ENCODE measurements around the gene NEBL.

The NEBL gene

DNA sequence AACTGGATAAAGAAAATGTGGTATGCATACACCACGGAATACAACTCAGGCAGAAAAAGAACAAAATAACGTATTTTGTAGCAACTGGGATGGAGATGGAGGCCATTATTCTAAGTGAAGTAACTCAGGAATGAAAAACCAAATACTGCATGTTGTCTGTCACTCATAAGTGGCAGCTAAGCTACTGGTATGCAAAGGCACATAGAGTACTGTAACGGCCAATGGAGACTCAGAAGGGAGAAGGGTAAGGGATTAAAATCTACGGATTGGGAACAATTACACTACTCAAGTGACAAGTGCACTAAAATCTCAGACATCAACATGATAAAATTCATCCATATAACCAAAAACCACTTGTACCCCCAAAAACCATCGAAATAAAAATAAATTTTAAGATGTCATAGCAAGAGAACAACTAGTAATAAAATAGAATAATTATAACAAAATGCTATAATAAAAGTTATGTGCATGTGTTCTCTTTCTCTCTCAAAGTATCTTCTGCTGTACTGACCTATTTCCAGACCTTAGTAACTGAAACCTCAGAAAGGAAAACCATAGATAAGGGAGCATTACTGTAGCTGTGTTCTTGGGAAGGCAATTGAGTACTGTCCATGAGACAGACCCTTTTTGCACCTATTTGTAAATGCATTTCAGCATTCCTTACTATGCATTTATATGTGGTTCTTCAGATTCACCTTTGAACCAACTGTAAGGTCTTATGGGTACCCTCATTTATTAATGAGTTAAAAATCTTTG lies 6.7 kb upstream of the NEBL start:
- no peak for DNase-seq (ENCODE audit: low read depth)

DNA sequence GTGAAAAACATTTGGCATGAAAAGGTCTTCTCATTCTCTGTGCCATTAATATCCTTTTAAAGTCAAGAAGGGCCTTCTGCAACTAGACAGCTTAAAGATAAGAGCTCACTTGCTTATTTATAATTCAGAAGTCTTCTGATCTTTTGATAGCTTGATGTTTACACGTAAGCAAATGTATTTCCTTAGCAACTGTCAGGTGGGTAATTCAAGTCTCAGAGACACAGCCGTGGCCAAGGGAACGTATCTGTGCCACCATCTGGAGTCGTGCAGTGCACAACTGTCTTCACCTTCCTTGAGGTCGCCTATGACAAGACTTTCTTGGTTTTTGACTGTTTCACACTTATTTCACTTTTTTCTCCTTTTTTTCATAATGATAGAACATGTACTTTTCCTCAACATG lies 4.0 kb upstream of the NEBL start:
- no peak for DNase-seq (ENCODE audit: low read depth)

DNA sequence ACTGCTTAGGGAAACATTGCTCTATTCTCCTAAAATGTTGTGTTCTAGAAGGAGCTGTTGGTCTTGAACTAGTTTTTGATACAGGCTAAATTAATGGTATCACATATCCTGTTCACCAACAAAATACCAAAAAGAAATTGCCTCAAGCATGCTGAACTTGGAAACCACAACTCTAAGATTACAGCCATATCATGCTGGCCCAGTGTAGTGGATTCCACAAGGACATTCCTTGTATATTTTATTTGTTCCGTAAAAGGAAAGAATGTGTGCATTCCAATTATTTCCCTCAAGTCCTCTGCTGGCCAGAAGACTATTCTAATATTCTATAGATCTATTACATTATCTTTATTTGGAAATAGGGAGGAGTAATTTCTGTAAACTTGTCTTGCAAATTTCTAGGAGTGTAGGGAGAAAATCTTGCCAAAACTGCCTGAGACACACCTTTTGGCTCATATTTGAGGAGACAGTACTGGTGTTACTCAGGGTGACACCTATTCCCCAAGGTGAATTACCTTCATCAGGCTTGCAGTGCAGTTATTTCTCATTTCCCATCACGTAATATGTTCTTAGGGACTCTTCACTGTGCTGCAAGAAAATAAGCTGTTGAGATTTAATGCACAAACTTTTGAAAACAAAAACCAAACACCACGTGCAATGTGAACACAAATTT lies 1.9 kb upstream of the NEBL start:
- no peak for DNase-seq (ENCODE audit: low read depth)

DNA sequence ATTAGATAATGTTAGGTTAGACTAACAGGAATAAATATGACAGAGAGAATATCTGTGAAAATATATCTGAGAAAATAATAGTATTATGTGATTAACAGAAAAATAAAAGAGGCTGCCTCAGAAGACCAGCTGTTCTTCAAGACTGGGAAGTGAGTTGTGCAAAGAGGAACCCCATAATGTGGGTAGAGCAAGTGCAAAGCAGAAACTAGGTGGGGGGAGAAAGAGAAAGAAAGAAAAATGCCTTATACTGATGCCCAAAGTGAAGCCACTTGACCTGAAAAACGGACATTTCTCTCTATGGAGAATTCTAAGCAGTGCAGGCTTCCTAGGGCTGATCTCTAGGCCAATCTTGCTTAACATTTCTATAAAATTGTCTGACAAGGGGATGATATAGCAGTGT lies 3.8 kb downstream of the NEBL start:
- no peak for DNase-seq (ENCODE audit: low read depth)

DNA sequence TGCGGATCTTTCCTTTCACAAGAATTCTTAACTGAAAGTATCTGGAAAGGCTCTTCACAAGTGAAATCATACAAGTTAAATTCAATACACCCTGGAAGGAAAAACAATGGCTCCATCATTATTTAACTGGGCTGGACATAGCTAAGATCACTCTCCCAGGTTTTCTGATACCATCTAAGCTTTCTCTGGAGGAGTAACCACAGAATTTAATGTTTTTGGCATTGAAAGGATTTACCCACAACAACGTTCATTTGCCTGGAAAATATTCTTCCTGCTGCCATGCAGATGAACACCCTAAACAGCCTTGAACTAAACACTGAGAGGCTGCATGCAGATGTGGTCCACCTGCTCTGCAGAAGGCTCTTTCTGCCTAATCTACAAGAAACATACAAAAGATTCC lies 4.3 kb downstream of the NEBL start:
- no peak for DNase-seq (ENCODE audit: low read depth)

DNA sequence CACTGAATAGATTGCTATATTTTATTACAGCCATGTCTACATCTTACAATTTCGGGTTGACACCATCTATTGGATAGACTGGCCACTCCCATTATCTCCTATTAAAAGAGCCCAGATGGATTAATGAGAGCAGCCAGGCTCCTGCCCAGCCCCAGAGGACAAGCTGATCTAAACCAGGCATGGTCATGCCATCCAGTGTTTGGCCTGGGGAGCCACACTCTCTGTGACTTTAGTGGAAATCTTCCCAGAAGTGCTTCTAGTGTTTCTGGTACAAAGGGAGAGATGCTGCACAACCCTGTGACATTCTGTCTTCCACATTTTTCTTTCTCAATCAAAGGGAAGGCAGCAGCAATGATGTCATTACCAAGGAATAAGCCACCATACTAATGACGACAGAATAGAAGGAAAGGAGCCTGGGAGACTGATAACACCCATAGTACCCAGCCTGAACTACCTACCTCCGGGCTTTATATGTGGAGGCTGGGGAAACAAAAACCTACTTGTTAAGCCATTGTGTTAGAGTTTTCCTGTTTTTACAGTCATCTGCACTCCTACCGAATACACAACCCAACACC lies 5.0 kb downstream of the NEBL start:
- no peak for DNase-seq (ENCODE audit: low read depth)

DNA sequence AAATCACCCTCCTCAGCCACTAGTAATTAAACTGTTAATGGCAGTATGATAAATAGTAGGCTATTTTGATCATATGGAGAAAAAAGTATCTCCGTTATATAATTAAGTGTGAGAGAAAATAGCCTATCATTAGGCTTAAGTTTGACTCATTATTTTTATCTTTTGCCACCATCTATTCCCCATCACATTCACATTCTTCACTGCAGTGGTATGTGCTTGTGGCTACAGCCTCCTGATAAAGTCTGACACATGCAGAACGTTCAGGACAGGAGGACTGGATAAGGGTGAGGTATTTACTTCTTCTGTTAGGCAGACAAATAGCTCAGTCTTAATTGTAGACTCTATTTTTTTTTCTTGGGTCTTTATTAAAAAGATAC lies 5.8 kb downstream of the NEBL start:
- no peak for DNase-seq (ENCODE audit: low read depth)

DNA sequence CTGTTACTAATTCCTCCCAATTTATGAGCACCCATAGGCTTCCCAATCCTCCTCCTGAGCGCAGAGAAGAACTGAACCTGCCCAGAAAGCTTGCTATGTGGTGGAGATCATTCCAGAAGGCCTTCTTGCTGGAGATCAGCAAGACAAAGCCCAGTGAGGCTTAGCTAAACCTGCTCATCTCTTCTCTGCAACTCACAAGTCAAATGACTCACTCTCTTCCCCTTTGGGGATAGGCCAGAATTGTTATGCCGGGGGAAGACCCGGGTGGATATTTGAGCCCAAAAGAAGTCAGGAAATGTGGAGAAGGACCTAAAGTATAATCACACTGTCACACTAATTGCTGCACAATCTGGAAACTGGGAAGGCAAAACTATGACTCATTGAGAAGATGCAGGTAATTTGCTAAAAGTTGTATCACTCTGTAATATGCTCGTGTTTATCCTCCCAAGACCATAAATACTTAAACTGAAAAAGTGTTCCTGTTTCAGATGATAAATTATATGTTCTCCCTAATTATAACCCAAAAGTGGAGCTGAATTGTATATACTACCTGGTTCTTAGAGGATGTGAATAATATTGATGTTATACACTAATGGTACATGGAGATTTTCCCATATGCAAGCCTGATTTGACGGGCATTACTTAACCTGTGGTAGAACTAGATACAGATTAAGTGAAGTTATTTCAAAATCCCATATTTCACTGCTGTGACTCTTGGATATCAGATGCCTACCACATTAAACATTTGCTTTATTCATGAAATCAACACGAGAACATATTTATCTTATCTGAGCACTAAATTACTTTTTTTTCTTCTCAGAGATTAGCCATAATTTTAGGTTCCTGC lies 6.4 kb downstream of the NEBL start:
- DNase-seq (ENCODE audit: low read depth) = no peak

DNA sequence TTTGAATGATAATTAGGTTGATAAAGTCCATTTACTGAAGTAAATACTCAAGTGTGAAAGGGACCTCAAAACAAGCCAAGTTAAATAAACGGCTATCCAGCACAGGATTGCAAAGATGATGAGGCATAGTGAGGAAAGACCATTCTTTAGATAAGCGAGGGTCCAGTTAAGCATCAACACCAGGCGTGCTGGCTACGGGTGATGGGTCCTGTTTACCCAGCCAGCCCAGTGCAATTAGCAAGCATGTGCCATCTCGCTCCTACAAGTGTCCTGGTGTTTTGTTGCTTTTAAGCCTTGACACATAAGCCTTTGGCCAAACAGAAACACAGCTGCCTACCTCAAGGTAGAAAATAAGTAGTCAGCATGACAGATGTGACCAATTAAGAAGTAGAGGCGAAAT lies 7.1 kb downstream of the NEBL start:
- no peak for DNase-seq (ENCODE audit: low read depth)

DNA sequence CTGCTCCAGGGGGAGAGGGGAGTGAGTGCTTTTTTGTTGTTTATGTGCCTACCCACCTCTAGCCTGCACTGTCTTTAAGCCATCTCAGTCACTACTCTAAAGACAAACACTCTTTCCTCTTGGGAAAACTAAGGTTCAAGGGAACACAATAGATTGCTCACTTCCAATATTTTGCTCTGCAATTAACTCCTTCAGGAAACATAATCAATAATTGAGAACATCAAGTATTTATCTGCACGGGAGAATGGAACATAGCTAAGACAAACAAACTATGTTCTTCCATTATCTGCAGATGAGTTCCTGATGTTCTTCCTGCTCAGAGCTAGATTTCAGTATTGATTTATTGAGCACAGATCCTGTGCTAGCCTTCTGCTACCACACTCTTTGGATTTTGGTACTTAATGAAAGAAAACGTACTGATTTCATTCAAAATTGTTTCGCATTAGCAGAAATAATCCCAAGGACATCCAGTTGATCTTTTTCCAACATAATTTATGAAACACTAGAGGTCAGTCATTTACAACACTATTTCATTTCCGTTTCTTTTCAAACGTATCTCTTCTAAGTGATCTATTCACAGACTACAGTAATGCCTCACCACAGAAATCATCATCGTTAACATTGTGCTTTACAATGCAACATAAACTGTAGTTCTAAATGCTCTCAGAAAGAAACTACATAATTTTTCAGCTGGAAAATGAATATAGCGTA lies 8.3 kb downstream of the NEBL start:
- DNase-seq (ENCODE audit: low read depth) = no peak

DNA sequence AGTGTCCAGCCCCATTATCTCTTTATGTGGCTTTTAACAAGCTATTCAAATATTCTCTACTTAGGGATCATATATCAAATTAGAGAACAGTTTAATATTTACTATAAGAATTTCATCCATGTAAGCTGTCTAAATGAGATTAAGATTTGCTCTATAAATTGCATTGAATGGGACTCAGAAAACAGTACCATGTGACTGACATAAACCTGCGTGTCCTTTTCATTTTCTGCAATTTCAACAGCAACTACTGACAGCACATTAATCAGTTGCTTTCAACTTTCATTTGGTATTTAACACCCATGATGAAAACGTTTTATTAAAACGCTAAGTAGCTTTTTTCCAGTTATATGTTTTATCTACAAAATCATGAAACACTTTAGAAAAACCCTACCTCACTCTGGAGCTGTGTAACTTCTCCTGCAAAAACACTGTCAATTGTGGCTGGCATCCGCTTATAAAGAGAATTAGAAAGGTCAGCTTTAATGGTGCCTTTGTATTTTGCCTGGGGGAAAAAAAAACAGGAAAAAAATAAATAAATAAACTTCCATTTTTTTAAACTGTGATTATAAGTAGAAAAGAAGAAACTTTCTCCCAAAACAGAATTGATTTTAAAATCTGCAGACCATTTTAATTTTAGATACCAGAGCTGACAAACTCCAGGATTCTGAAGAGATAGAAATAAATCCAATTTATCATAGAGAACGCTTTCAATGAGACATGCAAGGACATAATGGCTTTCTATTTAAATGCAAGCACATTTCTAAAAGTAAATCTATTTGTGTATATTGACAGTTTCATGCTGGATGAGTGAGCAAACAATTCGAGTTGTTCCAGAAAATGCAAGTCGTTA lies 9.2 kb downstream of the NEBL start:
- DNase-seq (ENCODE audit: low read depth) = no peak

DNA sequence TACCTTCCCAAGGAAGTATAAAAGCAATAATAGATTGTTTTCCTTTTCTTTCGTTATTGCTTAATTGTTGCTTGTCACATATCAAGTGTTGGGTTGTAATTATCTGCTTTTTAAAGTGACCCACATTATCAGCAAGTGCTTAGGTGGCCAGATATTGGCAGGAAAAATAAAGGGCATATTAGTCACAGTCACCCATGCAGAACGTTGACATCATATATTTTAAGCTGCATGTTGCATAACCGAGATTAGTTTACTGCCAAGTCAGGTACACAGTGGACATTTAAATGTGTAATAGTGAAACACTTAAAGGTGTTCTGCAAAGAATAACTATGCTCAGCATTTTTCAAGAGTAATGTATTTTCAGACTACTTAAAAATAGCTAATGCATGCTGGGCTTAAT lies 11.4 kb downstream of the NEBL start:
- no peak for DNase-seq (ENCODE audit: low read depth)

DNA sequence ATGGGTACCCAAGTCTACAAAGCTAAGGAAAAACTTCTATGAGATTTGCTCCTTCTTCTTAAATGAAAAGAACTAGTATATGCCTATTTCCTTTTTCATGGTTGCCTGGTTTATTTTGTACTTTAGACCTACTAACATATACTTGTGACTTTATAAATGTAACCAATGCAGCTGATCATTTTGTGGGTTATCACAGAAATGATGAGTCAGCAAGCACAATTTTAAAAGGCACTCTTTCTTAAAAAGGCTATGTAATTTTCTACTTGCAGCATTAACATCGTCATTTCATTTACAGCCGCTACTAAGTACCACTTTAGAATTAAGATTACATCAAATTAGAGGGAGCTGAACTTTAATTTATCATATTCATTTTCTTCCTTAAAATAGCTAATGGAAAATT lies 13.6 kb downstream of the NEBL start:
- DNase-seq (ENCODE audit: low read depth) = no peak

DNA sequence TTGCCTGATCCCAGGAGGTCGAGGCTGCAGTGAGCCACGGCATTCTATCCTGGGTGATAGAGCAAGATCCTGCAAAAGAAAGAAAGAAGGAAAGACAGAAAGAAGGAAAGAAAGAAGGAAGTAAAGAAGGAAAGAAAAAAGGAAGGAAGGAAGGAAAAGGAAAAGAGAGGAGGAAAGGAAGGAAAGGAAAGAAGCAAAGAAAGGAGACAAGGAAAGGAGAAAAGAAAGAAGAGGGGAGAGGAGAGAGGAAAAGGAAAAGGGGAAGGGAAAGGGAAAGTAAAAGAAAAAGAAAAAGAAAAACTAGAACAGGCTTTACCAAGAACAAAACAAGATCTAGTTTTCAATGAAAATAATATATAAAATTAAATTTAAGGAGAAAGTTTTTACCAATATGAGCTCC lies 15.0 kb downstream of the NEBL start:
- no peak for DNase-seq (ENCODE audit: low read depth)

DNA sequence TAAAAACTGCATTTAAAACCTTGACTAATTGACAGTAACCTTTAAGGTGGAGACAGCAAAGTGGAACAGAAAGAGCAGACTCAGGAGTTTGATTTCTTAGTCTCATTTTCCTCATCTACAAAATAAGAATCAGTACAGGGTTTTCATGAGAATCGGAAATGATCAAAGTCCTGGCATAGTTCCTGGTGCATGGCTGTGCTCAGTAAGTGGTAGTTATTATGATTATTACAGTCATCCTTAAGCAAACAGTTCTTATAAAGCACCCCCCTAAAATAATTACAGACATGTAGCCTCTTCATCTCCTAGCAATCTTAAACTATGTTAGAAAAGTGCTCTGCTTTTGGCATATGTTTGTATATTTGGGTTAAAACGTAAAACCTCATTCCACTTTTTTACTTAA lies 18.0 kb downstream of the NEBL start:
- no peak for DNase-seq (ENCODE audit: low read depth)

DNA sequence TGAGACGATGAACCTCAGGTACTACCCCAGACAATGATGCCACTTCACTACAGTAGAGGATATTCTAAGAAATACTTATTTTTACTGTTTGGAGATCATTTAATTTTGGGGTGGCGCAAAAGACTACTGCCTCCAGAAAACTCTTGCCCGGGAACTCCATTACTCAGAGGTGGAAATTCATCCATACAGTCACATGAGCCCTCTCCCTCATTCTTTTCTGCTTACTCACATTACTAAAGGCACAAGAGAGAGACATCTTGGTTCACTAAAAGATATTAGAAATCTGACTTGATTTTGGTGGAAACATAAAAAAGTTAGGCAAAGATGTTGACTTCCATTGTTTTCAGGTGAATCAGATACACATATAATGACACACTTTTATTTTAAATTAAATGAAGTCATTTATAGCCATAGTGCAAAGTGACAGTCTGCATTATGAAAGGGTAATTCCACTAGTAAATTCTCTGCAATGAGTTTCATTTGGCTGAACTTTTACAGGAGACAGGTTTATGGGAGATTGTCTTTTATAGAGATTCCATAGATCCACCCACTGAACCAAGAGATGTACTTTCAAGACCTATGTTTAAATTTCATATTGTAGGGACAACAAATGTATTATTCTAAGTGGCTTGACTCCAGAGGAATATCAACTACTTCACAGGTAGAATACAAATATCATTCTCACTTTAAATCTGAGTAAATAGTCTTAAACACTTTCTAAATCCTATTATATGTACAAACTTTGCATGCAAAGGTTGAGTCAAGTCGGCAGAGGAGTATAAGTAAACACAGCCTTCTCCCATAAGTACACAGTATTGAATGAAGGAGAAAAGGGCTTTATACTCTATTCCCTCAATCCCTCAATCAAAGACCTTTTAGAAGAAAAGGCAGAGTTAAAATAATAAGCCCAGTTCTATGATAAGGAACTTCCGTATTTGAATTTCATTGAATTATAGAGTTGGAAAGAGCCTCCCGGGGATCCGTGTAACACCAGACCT lies 18.8 kb downstream of the NEBL start:
- no peak for DNase-seq (ENCODE audit: low read depth)

DNA sequence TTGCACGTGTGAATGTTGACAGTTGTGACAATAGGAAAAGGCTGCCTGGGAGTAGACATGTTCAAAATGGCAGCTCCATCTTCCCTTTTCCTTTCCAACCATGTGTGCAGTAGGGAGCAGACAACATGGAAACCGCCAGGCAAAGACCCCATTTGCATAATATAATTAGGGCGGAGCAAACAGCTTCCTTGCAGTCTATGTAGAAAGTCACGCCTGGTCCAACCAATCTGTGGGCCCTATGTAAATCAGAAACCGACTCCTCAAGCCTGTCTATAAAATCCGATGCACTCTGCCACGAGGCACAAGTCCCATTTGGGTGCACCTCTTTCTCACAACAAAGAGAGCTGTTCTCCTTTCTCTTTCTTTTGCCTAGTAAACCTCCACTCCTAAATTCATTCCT lies 19.6 kb downstream of the NEBL start:
- DNase-seq (ENCODE audit: low read depth) = no peak

DNA sequence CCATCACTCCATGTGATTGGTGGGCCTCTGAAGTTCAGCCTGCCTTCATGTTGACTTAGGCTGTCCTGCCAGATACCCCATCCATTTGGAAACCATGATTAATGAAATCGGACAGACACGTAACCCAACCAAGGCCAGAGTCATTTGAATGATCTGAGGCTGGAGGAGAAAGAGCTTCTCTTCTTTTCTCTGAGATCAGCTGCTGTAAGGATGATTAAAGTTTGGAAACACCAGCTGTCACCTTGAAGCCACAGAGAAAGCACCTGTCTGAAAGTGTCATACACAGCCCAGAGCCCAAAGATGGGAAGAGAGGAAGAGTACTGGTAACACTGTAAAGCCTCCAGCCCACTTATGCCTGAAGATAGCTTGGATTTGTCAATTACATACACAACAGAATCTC lies 22.9 kb downstream of the NEBL start:
- DNase-seq (ENCODE audit: low read depth) = no peak

DNA sequence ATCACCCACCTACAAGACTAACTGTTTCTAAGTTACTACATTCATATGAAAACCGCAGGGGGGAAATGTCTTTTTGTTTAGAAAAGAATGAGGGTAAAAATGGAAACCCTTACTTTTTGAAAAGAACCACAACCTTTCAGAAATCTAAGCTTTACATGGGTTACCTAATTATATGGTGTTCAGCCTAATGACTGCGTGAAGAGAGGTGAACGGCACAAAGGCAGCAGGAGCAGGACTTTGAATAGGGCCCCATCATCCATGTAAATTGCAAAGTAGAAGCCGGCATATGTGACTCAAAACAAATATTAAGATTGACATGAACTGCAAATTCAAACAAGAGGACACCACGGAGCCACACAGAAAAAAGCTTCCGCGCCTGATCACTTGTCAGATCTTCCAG lies 25.1 kb downstream of the NEBL start:
- DNase-seq (ENCODE audit: low read depth) = no peak

DNA sequence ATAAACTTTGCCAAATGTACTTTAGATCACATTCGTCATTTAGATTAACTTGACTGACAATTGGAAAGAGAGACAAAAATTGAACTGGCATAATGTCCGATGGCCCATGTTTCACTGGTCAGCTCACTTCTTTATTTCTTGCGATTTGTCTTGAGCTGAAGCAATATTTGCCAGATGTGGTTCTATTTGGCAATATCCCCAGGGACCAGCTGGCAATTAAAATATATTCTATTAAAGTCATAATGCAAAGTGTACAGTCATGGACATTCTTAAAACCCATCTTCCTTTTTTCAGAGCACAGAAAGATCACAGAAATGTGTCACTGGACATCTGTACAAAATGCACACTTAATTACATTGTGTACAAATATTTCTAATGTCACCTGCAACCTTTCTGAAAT lies 26.3 kb downstream of the NEBL start:
- DNase-seq (ENCODE audit: low read depth) = no peak
